ENCODE data around the gene PPP4R1.
A peak's percentile ranks its signal among the peaks of the same experiment; 100 is the strongest.
"Not testable (repeated sequence)": the region's sequence is repeated elsewhere in the genome, so short reads cannot be mapped to it uniquely, and the experiment has no call there.

The PPP4R1 gene

DNA sequence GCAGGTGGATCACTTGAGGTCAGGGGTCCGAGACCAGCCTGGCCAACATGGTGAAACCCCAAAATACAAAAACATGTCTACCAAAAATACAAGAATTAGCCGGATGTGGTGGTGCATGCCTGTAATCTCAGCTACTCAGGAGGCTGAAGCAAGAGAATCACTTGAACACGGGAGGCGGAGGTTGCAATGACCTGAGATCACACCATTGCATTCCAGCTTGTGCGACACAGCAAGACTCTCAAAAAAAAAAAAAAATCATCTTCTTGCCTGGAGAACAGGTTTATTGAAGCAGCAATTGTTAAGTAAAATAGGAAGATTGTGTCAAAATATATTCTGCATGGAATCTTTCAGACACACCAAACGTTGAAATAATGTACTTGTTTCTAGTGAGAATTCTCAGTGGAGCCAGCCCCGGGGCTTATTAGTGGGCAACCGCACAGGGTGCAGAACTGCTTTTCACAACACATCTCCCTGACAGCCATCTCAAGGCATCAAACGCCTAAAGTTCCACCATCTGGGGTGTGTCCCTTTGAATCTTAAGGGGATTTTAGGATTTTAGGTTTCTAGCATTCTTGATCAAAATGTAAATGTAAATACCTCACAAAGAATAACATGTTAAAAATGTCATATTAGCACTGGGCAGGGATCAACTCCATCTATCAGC is 28.6 kb upstream of the PPP4R1 start:
- Mint-ChIP-seq H3K27ac (no peak overlapping the region), H3K36me3 (ENCODE audit: low read depth) (no peaks in the 10 kb centered on the region), H3K9me3 (no peaks in the 10 kb centered on the region), H3K4me3 (no peak overlapping the region), H3K27me3 (peaks cover 4% of the 10 kb centered on the region), H3K4me1 (no peaks in the 10 kb centered on the region)
- no peak for ATAC-seq
- DNase-seq: no peak

DNA sequence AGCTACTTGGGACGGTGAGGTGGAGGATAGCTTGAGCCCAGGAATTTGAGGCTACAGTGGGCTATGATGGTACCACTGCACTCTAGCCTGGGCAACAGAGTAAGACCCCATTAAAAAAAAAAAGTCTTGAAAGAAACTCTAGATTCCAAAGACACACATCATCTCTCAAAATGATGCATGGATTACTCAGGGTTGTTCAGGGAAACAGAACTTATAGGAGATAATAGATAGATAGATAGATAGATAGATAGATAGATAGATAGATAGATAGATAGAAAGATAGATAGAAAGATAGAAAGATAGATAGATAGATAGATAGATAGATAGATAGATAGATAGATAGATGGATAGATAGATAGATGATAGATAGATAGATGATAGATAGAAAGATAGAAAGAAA is 26.7 kb upstream of the PPP4R1 start:
- H3K36me3 Mint-ChIP-seq (ENCODE audit: low read depth); DNase-seq; H3K27ac Mint-ChIP-seq; H3K4me3 Mint-ChIP-seq; ATAC-seq; H3K9me3 Mint-ChIP-seq; H3K27me3 Mint-ChIP-seq; H3K4me1 Mint-ChIP-seq: not testable (repeated sequence)

DNA sequence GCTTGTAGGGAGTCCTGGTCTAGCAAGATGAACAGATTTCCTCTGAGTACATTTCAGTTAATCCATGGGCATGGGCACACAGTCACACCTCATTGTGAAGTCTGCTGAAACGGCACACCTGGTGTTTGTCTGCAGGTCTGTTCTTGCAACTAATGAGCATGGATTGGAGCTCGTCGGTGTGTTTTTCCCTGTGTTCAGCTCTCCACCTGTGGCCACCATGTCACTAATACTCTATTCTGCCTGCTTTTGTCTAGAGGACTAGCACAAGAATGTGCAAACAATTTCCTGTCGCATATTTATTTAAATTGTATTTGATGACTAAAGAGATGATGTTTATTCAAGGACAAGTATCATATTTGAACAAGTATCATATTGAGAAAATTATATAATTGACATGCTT is 24.5 kb upstream of the PPP4R1 start:
- Mint-ChIP-seq H3K4me3 (no peak overlapping the region), H3K4me1 (no peaks in the 10 kb centered on the region), H3K9me3 (peaks cover 7% of the 10 kb centered on the region), H3K36me3 (ENCODE audit: low read depth) (no peaks in the 10 kb centered on the region), H3K27me3 (peaks cover 4% of the 10 kb centered on the region), H3K27ac (no peak overlapping the region)
- no peak for ATAC-seq
- no peak for DNase-seq

DNA sequence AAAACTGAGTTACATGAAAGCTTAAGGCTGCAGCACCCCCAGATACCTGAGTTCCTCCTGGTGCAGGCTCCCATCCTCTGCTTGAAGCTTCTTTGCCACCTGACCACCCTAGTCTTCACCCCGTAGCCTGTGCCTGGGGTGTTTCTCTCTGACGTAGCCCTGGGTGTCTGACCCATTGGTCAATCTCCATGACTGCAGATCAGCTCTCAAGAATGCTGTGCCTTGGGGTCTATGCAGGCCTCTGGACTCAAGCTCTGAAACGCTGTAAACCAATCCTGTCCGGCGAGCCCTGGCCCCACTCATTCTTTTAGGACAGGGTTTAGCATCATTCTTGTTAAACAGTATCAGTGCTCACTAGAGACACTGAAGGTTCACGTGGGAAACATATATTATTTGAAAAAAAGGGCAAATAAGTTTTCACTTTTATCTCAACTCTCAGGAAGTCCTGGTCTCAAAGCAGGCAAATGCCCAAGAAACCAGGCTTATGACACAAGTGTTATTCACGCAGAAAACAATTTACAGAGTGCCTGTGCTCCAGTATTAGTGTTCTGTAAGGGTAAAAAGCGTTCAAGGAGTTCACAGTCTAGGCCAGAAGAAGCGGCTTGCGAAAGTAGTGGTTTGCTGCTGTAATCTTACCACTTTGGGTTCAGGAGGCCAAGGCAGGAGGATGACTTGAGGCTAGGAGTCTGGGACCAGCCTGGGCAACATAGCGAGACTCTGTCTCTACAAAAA is 22.8 kb upstream of the PPP4R1 start:
- H3K9me3 Mint-ChIP-seq: peaks cover 7% of the 10 kb centered on the region
- no peaks in the 10 kb centered on the region for H3K4me1 Mint-ChIP-seq
- DNase-seq (no peak), ATAC-seq (no peak)
- H3K4me3 Mint-ChIP-seq: no peak overlapping the region
- H3K27me3 Mint-ChIP-seq: peaks cover 4% of the 10 kb centered on the region
- H3K36me3 Mint-ChIP-seq (ENCODE audit: low read depth): no peaks in the 10 kb centered on the region
- H3K27ac Mint-ChIP-seq: no peak overlapping the region

DNA sequence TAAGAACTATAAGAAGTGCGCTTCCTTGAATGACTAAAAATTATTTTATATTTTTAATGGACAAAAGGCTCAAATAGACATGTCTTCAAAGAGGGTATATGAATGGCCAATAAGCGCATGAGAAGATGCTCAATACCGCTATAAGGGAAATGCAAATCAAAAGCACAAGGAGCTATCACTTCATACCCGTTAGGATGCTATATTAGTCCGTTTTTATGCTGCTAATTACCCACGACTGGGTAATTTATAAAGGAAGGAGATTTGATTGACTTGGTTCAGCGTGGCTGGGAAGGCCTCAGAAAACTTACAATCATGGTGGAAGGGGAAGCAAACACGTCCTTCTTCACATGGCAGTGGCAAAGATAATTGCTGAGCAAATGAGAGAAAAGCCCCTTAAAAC is 20.5 kb upstream of the PPP4R1 start:
- H3K4me3 Mint-ChIP-seq: no peak overlapping the region
- H3K4me1 Mint-ChIP-seq: no peaks in the 10 kb centered on the region
- H3K27ac Mint-ChIP-seq: no peak overlapping the region
- ATAC-seq (no peak), DNase-seq (no peak)
- no peaks in the 10 kb centered on the region for H3K36me3 Mint-ChIP-seq (ENCODE audit: low read depth)
- H3K27me3 Mint-ChIP-seq: peaks cover 4% of the 10 kb centered on the region
- peaks cover 7% of the 10 kb centered on the region for H3K9me3 Mint-ChIP-seq

DNA sequence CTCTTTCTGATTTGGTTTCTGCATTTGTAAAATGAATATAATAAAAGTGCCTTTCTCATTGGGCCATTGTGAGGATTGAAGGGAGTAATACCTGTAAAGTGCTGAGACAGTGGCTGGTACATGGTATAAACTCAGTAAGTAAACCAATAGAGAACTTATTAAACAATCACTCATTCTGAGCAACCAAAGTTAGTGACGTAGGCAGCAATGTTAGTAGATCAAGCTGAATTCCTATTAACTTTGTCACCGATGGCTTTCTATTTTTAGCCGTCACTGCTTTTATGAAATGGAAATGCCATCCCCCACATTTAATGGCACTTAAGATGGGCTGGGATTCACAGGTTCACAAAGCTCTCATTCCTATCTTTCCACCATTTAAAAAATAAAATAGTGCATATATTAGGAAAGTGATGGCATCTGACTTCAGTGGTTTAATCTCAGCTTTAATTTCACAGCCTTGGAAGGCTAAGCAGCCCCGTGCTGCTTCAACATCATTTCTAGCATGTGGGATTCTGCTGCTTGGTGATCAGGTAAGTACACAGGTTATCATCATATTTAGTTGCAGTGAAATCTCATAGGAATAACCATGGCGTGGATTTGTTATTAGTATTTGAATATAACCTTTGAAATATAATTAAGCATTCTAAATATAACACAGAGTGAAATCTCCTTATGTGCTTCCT is 17.6 kb upstream of the PPP4R1 start:
- ATAC-seq (no peak), DNase-seq (no peak)
- peaks cover 7% of the 10 kb centered on the region for H3K9me3 Mint-ChIP-seq
- no peak overlapping the region for H3K27ac Mint-ChIP-seq
- no peaks in the 10 kb centered on the region for H3K27me3 Mint-ChIP-seq
- no peaks in the 10 kb centered on the region for H3K36me3 Mint-ChIP-seq (ENCODE audit: low read depth)
- no peaks in the 10 kb centered on the region for H3K4me1 Mint-ChIP-seq
- no peak overlapping the region for H3K4me3 Mint-ChIP-seq

DNA sequence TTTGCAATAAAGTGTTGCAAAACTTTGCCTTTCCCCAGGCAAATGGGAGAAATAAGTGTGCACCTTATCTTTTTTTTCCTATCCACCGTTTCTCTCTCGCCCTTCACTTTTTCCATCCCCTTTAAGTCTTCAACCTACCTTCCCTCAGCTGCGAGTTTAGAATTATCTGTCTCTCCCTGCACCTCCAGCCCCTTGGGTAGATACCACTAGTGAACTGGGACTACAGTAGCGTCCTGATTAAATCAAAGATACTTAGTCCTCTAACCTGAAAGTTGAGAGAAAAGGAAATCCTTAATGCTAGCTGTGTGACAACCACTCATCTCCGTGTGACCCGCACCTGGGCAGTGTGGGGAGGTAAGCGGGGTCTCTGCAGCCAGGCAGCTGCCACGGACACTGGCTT is 16.1 kb upstream of the PPP4R1 start:
- Mint-ChIP-seq H3K4me1 (no peaks in the 10 kb centered on the region), H3K4me3 (no peak overlapping the region), H3K9me3 (peaks cover 6% of the 10 kb centered on the region), H3K27ac (no peak overlapping the region), H3K36me3 (ENCODE audit: low read depth) (no peaks in the 10 kb centered on the region), H3K27me3 (peaks cover 3% of the 10 kb centered on the region)
- ATAC-seq (no peak), DNase-seq (no peak)

DNA sequence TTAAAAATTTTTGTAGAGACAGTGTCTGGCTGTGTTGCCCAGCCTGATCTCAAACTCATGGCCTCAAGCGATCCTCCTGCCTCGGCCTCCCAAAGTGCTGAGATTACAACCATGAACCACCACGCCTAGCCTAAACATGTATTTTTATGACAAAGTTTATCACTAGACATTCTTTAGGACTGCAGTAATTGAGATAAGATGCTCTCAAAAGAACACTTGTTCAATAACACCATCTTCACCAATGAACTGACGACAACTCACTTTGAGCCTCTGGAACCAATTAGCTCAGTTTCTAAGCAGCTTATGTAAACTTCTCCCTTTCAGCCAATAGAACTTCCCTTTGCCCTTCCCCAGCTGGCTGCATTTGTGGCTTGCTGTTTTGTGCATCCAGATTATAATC is 15.3 kb upstream of the PPP4R1 start:
- ATAC-seq: no peak
- no peak for DNase-seq
- H3K4me3 Mint-ChIP-seq: no peak overlapping the region
- no peaks in the 10 kb centered on the region for H3K36me3 Mint-ChIP-seq (ENCODE audit: low read depth)
- no peaks in the 10 kb centered on the region for H3K9me3 Mint-ChIP-seq
- no peaks in the 10 kb centered on the region for H3K4me1 Mint-ChIP-seq
- no peak overlapping the region for H3K27ac Mint-ChIP-seq
- H3K27me3 Mint-ChIP-seq: peaks cover 3% of the 10 kb centered on the region

DNA sequence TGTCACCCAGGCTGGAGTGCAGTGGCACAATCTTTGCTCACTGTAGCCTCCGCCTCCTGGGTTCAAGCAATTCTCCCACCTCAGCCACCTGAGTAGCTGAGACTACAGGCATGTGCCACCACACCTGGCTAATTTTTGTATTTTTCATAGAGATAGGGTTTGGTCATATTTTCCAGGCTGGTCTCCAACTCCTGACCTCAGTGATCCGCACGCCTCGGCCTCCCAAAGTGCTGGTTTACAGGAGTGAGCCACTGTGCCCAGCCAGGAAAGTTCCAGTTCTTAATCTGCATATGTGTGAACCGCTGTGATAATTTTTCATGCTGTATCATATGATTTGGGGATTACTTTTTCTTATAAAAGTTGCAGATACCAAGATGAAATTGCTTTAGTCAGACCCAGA is 14.6 kb upstream of the PPP4R1 start:
- Mint-ChIP-seq H3K36me3 (ENCODE audit: low read depth) (no peaks in the 10 kb centered on the region), H3K27me3 (peaks cover 3% of the 10 kb centered on the region), H3K9me3 (no peaks in the 10 kb centered on the region), H3K4me3 (no peak overlapping the region), H3K27ac (no peak overlapping the region), H3K4me1 (no peaks in the 10 kb centered on the region)
- no peak for ATAC-seq
- DNase-seq: no peak

DNA sequence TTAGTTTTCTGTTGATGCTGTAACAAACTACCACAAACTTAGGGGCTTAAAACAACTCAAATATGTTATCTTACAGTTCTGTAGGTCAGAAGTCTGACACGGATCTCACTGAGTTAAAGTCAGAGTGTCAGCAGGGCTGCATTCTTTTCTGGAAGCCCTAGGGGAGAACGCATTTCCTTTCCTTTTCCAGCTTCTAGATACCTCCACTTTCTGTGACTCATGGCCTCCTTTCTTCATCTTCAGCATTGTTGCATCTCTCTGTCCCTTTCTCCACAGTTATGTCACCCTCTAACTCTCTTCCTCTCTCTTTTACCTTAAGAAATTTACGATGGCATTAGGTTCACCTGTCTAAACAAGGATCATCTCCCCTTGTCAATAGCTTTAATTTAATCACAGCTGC is 13.3 kb upstream of the PPP4R1 start:
- no peak for ATAC-seq
- DNase-seq: no peak
- Mint-ChIP-seq H3K36me3 (ENCODE audit: low read depth) (no peaks in the 10 kb centered on the region), H3K27me3 (peaks cover 3% of the 10 kb centered on the region), H3K4me1 (no peaks in the 10 kb centered on the region), H3K9me3 (no peaks in the 10 kb centered on the region), H3K27ac (no peak overlapping the region), H3K4me3 (no peak overlapping the region)

DNA sequence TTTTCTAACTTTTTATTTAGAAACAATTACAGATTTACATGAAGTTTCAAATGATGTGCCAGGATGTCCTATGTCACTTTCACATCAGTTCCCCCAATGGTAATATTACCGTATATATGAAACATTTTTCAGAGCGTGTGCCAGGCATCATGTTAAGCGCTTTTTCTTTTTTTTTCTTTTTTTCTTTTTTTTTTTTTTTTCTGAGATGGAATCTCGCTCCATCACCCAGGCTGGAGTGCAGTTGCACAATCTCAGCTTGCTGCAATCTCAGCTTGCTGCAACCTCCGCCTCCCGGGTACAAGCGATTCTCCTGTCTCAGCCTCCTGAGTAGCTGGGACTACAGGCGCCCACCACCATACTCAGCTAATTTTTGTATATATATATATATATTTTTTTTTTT is 5.6 kb upstream of the PPP4R1 start:
- peaks cover 10% of the 10 kb centered on the region for H3K4me1 Mint-ChIP-seq
- ATAC-seq (no peak), DNase-seq (no peak)
- H3K27me3 Mint-ChIP-seq: no peaks in the 10 kb centered on the region
- no peak overlapping the region for H3K4me3 Mint-ChIP-seq
- H3K9me3 Mint-ChIP-seq: no peaks in the 10 kb centered on the region
- no peaks in the 10 kb centered on the region for H3K36me3 Mint-ChIP-seq (ENCODE audit: low read depth)
- peak overlapping the region; percentile 54 for H3K27ac Mint-ChIP-seq

DNA sequence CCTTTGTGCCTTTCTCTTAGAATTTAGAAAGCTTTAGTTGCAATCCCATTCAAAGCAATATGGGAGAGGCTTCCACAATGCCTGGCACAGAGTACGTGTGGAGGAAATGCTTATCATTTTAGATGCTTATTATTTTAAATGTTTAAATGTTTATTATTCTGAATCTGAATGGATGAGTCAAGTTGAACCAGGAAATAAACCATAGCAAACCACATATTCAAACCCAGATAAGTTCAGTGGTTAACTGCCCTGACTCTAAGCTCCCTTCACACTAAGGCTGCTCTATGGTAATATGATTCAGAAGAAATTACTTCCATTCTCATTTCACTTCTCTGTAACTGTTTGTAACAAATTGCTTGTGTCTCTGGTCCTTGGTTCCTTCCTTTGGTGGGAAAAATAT is 5.2 kb upstream of the PPP4R1 start:
- H3K36me3 Mint-ChIP-seq (ENCODE audit: low read depth): no peaks in the 10 kb centered on the region
- H3K4me3 Mint-ChIP-seq: no peak overlapping the region
- no peak for DNase-seq
- peak; percentile 57 for ATAC-seq
- H3K27me3 Mint-ChIP-seq: no peaks in the 10 kb centered on the region
- peak overlapping the region; percentile 54 for H3K27ac Mint-ChIP-seq
- H3K9me3 Mint-ChIP-seq: no peaks in the 10 kb centered on the region
- H3K4me1 Mint-ChIP-seq: peaks cover 11% of the 10 kb centered on the region

DNA sequence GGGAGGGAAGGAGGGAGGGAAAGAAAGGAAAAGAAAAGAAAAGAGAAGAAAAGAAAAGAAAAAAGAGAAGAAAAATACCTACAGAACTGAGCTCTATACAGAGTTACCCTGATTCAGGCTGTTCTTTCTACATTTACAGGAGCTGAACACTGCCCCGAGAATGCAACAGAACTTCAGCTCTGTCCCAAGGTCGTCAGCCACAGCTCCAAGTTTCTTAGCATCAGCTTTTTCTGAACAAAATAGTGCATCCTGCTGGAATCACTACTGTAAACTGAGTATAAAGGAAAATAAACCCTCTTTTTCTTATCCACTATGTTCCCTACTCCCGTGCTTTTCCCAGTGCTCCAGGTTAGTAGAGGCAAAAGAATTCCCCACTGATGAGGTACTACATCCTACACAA is 4.7 kb upstream of the PPP4R1 start:
- Mint-ChIP-seq H3K27ac (no peak overlapping the region), H3K27me3 (no peaks in the 10 kb centered on the region), H3K4me1 (peaks cover 11% of the 10 kb centered on the region), H3K36me3 (ENCODE audit: low read depth) (no peaks in the 10 kb centered on the region), H3K9me3 (no peaks in the 10 kb centered on the region), H3K4me3 (no peak overlapping the region)
- no peak for ATAC-seq
- no peak for DNase-seq

DNA sequence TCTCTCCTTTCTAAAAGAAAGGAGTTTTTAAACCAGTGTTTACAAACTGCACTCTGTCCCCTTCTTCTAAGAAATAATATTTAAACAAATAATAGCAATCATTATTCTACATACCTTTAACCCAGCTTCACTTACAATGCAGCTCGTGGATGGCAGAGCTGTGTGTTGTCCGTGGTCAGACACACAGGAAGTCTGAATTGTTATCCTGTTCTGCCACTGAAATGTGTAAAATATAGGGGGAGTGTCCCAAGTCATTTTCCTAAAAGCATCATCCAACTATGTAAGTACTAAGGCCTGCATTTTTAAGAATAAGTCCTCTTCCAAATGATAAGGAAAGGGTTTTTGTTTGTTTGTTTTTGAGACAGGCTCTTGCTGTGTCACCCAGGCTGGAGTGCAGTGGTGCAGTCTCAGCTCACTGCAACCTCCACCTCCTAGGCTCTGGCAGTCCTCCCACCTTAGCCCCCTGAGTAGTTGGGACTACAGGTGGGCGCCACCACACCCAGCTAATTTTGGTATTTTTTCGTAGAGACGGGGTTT is 2.7 kb upstream of the PPP4R1 start:
- Mint-ChIP-seq H3K4me3 (no peak overlapping the region), H3K27ac (no peak overlapping the region), H3K36me3 (ENCODE audit: low read depth) (peaks cover under 1% of the 10 kb centered on the region), H3K9me3 (no peaks in the 10 kb centered on the region), H3K27me3 (no peaks in the 10 kb centered on the region), H3K4me1 (peaks cover 26% of the 10 kb centered on the region)
- no peak for ATAC-seq
- DNase-seq: no peak

DNA sequence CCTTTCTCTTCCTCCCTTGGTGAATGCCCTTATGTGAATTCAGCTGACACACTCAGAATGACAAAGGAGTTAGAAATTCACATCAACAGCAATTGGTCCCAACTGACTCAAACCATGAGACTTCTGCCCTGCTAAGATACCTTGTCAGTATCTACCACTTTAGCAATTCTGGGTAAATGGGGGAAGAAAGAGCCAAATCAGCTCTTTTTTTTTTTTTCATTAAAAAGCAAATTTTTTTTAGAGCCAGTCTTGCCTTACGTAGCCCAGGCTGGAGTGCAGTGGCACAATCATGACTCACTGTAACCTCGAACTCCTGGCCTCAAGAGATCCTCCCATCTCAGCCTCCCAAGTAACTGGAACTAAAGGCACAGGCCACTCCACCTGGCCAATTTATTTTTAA is 1.7 kb upstream of the PPP4R1 start:
- H3K27ac Mint-ChIP-seq: no peak overlapping the region
- H3K27me3 Mint-ChIP-seq: no peaks in the 10 kb centered on the region
- DNase-seq (no peak), ATAC-seq (no peak)
- no peaks in the 10 kb centered on the region for H3K9me3 Mint-ChIP-seq
- H3K4me1 Mint-ChIP-seq: peaks cover 30% of the 10 kb centered on the region
- H3K4me3 Mint-ChIP-seq: no peak overlapping the region
- peaks cover 5% of the 10 kb centered on the region for H3K36me3 Mint-ChIP-seq (ENCODE audit: low read depth)

Data from activated naive CD8-positive, alpha-beta T cell treated with anti-CD3 and anti-CD28 coated beads, Interleukin-2, amount 50 U/mL, for 24 hours (primary cell).